OCI-LY7 (cell line): Measurements from ENCODE around the gene ZBTB20.

ENCODE experiments used
- CTCF ChIP-seq: fragments of 200-600 bp; sonication (generic); conservative IDR thresholded peaks from 2 replicates; pipeline ENCODE4 v1.5.1; 2014; ENCODE audit warnings: mild to moderate bottlenecking, antibody characterized with exemption, low read length, moderate library complexity, mixed read lengths
- EZH2phosphoT487 ChIP-seq: fragments of 200-600 bp; sonication (generic); IDR thresholded peaks from 2 replicates; pipeline ENCODE4 v1.6.1; 2018; ENCODE audit warnings: low read depth, borderline replicate concordance, mild to moderate bottlenecking, mixed run types, antibody characterized with exemption, low read length, moderate library complexity, mixed read lengths

- TF ChIP-seq CTCF: no peak
- TF ChIP-seq EZH2phosphoT487: no peak
Observed at GRCh38 chr3:114567771-114568170, 579.3 kb downstream of the ZBTB20 start.
